KOPT-K1 (cell line): ENCODE results near the gene ADD1.

ENCODE experiments used
- H3K27ac ChIP-seq: fragments of 200-600 bp; sonication (generic); 2 replicates; pipeline ENCODE4 v1.5.1; 2016; ENCODE audit warnings: antibody characterized with exemption, mild to moderate bottlenecking, low read depth, low read length; ENCODE audit not compliant: poor library complexity, severe bottlenecking
- H3K36me3 ChIP-seq: fragments of 200-600 bp; sonication (generic); 2 replicates; pipeline ENCODE4 v1.5.1; 2017; ENCODE audit warnings: antibody characterized with exemption, mild to moderate bottlenecking, low read length, moderate library complexity; ENCODE audit not compliant: insufficient read depth
- H3K9me3 ChIP-seq: fragments of 200-600 bp; sonication (generic); 2 replicates; pipeline ENCODE4 v1.5.1; 2017; ENCODE audit warnings: antibody characterized with exemption, low read length, mild to moderate bottlenecking; ENCODE audit not compliant: insufficient read depth, poor library complexity, severe bottlenecking

The ADD1 gene

GRCh38 chr4:2802618-2803531 is 40.8 kb upstream of the ADD1 start:
- Histone ChIP-seq H3K27ac (no peak overlapping the region), H3K36me3 (no peaks in the 10 kb centered on the region), H3K9me3 (no peaks in the 10 kb centered on the region)

GRCh38 chr4:2803624-2804448 is 39.8 kb upstream of the ADD1 start:
- Histone ChIP-seq H3K9me3 (no peaks in the 10 kb centered on the region), H3K36me3 (no peaks in the 10 kb centered on the region), H3K27ac (no peak overlapping the region)

- Histone ChIP-seq H3K27ac (no peak overlapping the region), H3K9me3 (no peaks in the 10 kb centered on the region), H3K36me3 (no peaks in the 10 kb centered on the region)
These were observed 39.1 kb upstream of the ADD1 start for GRCh38 chr4:2804449-2804972.

- Histone ChIP-seq H3K36me3 (no peaks in the 10 kb centered on the region), H3K9me3 (no peaks in the 10 kb centered on the region), H3K27ac (no peak overlapping the region)
These were observed 38.6 kb upstream of the ADD1 start for GRCh38 chr4:2804973-2805501.

- Histone ChIP-seq H3K36me3 (no peaks in the 10 kb centered on the region), H3K9me3 (no peaks in the 10 kb centered on the region), H3K27ac (no peak overlapping the region)
These were observed 37.8 kb upstream of the ADD1 start for GRCh38 chr4:2805712-2806389.

- H3K9me3 ChIP-seq: no peaks in the 10 kb centered on the region
- no peak overlapping the region for H3K27ac ChIP-seq
- no peaks in the 10 kb centered on the region for H3K36me3 ChIP-seq
These were observed 37.0 kb upstream of the ADD1 start for GRCh38 chr4:2806390-2807355.

GRCh38 chr4:2807571-2807970 is 36.1 kb upstream of the ADD1 start:
- Histone ChIP-seq H3K27ac (no peak overlapping the region), H3K36me3 (no peaks in the 10 kb centered on the region), H3K9me3 (no peaks in the 10 kb centered on the region)

- Histone ChIP-seq H3K9me3 (no peaks in the 10 kb centered on the region), H3K27ac (no peak overlapping the region), H3K36me3 (no peaks in the 10 kb centered on the region)
These were observed 35.6 kb upstream of the ADD1 start for GRCh38 chr4:2808001-2808400.

GRCh38 chr4:2809610-2810180 is 33.9 kb upstream of the ADD1 start:
- H3K27ac ChIP-seq: no peak overlapping the region
- H3K36me3 ChIP-seq: no peaks in the 10 kb centered on the region
- no peaks in the 10 kb centered on the region for H3K9me3 ChIP-seq

- Histone ChIP-seq H3K27ac (no peak overlapping the region), H3K9me3 (no peaks in the 10 kb centered on the region), H3K36me3 (no peaks in the 10 kb centered on the region)
These were observed 33.3 kb upstream of the ADD1 start for GRCh38 chr4:2810388-2810787.

- no peaks in the 10 kb centered on the region for H3K36me3 ChIP-seq
- H3K27ac ChIP-seq: peak overlapping the region; percentile 87
- H3K9me3 ChIP-seq: no peaks in the 10 kb centered on the region
These were observed 31.6 kb upstream of the ADD1 start for GRCh38 chr4:2811830-2812611.

GRCh38 chr4:2812612-2813354 is 30.9 kb upstream of the ADD1 start:
- Histone ChIP-seq H3K9me3 (no peaks in the 10 kb centered on the region), H3K27ac (peak overlapping the region; percentile 87), H3K36me3 (no peaks in the 10 kb centered on the region)
